ENCODE measurements around the gene OSBPL6.
"Not testable (repeated sequence)": the region's sequence is repeated elsewhere in the genome, so short reads cannot be mapped to it uniquely, and the experiment has no call there.

OSBPL6 gene

DNA sequence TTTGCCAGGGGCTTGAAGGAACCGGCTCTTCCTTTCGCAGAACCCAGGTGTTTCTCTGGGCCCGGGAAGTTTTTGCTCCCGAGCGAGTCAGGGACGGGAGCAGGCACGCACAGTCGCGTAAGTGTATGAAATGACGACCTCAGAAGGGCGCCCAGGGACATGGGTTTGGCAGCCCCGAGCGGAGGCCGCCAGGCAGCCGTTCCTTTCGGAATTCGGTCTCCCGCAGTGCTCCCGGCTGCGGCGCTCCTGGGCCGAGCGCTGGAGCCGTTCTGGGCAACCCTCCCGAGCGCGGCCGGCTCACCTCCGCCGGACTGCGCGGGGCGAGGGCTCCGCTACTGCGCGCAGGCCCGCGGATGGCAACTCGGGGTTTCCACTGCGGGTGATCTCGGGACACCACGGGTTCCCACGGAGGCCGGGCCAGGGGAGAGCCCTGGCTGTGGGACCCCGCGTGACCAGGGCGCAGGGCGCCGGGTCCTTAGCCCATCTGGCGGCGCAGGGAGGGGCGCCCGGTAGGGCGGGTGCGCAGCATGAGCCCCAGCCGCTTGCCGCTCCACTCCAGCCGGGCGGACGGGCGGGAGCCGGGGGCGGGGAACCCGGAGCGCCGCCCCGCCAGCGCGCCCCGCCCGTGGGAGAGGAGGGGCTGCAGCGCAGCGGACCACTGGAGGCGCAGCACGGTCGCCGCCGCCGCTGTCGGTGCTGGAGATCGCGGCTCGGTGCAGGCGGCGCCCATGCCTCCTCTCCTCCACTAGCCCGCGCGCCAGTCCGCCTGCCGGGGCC is at the start of gene OSBPL6:
TSS of gene OSBPL6 (plus strand) at position 690 of the 777 bp plus-strand sequence. CDS start 111,673 bp downstream, outside the sequence.
- DNase-seq (ENCODE audit: low spot score): peak; percentile 72
- FAIRE-seq: no peak

DNA sequence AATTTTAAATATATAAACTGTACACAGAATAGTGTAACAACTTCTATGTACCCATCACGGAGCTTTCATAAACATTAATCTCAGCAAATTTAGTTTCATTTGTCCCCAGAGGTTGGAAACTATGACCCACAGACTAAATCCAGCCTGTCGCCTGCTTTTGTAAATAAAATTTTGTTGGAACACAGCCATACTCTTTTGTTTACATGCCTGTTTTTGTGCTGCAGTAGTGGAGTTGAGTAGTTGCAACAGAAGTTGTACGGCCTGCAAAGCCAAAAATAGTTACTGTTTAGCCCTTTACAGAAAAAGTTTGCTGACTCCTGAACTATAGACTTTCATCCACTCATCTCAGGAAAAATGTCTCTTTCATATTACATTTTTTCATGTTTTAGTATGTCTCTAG is 42.3 kb upstream of the OSBPL6 start:
- no peak for DNase-seq (ENCODE audit: low spot score)

DNA sequence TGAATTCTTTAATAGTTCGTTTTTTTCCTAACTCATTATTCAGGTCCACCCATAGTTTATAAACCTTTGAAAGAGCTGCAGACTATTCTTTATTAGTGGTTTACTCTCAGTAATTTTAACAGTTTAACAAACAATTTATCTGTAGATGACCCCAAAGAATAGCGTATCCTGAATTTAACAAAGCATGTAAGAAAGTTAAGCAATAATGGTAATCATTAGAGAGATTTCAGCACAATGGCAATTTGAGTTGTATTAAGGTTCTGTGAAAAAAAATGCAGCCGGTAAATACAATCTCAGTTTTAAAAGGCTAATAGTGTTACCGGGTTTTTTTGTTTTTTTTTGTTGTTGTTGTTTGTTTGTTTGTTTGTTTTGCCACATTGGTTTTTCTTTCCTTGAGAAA is 41.8 kb upstream of the OSBPL6 start:
- no peak for DNase-seq (ENCODE audit: low spot score)
- FAIRE-seq: no peak

More for the DNA sequence above, 42.3 kb upstream of the OSBPL6 start:
- FAIRE-seq: no peak

DNA sequence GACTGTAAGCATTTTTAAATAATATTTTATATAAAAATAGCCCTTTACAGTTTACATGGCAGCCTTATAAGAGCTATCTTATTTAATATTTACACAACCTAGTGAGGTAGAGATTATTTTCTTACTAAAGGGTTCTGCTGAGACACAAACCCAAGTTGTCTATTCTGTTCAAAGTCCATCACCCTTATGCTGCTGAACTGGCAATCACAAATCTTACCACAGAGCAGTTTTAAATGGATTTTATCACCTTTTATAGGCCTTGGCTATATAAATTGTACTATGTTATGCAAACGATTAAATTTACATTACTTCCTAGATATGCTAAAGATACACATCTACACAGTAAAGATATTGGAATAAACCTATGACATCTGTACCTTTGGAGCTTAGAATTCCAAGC is 41.3 kb upstream of the OSBPL6 start:
- DNase-seq (ENCODE audit: low spot score) (no peak), FAIRE-seq (no peak)

DNA sequence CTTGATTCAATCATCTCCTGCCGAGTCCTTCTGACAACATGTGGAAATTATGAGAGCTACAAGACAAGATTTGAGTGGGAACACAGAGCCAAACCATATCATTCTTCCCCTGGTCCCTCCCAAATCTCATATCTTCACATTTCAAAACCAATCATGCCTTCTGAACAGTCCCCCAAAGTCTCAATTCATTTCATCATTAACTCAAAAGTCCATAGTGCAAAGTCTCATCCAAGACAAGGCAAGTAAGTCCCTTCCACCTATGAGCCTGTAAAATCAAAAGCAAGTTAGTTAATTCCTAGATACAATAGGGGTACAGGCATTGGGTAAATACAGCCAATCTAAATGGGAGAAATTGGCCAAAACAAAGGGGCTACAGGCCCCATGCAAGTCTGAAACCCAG is 40.4 kb upstream of the OSBPL6 start:
- DNase-seq (ENCODE audit: low spot score); FAIRE-seq: not testable (repeated sequence)

DNA sequence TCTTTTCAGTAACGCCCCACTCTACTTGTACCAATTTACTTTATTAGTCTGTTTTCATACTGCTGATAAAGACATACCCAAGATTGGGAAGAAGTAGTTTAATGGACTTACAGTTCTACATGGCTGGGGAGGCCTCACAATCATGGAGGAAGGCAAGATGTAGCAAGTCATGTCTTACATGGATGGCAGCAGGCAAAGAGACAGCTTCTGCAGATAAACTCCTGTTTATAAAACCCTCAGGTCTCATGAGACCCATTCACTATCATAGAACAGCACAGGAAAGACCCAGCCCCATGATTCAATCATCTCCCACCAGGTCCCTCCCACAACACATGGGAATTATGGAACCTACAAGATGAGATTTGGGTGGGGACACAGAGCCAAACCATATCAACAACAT is 38.8 kb upstream of the OSBPL6 start:
- FAIRE-seq: no peak
- no peak for DNase-seq (ENCODE audit: low spot score)

DNA sequence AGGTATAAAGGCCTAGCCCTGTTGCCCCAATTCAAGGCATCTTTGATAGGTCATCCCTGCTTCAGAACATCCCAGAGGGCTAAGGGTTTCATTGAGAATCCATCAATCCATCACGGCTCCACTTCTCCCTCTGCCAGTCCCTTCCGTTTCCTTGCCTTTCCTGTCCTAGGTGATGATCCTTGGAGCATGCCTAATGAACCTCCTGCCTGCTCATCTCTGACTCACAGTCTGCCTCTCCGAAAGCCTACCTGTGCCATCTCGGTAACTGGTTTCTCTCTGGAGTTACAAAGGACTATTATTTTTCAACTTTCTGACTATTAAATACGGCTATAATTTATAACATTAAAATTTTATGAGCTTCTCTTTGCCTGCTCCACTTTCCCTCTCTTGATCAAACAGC is 36.7 kb upstream of the OSBPL6 start:
- DNase-seq (ENCODE audit: low spot score) (no peak), FAIRE-seq (no peak)

DNA sequence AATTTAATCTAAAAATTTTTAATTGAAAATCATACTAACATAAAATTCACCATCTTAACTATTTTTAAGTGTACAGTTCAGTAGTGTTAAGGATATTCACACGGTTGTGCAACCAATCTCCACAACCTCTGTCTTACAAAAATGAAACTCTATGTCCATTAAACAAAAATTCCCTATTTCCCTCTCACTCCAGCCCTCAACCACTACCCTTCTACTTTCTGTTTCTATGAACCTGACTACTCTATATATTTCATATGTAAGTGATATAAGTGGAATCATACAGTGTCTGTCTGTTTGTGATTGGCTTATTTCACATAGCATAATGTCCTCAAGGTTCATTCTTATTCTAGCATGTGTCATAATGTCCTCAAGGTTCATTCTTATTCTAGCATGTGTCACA is 34.3 kb upstream of the OSBPL6 start:
- FAIRE-seq (peak; percentile 12), DNase-seq (ENCODE audit: low spot score) (no peak)

DNA sequence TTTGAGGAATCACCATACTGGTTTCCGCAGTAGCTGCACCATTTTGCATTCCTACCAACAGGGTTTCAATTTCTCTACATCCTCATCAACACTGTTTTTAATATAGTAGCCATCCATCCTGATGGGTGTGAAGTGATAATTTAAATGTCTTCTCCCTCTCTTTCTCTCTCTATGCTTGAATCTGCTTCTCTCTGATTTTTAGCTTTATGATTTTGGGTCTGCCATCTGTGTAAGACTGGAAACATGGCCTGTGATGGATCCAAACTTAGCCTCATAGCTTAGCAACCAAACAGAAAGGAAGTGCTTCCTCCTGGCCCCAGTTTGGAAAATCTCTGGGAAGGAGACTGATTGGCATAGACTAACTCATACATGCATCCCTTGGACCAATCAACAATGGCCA is 33.7 kb upstream of the OSBPL6 start:
- no peak for DNase-seq (ENCODE audit: low spot score)
- no peak for FAIRE-seq

DNA sequence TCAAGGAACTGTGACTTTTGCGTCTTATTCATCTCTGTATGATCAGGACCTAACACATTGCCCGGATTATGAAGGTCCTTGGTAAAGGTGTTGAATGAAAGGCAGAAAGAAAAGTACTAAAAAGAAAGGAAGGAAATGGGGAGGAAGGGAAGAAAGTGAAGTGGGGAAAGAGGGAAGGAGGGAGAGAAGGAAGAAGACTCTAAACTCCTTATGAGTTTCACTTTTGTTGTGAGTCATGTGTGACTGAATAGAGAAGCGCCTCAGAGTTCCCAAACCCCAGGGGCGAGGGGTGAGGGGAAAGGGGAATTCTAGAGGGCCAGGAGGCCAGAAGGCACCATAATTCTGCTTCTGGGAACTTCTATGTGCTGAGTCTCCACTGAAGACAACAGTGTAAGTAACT is 30.9 kb upstream of the OSBPL6 start:
- DNase-seq (ENCODE audit: low spot score) (no peak), FAIRE-seq (no peak)

DNA sequence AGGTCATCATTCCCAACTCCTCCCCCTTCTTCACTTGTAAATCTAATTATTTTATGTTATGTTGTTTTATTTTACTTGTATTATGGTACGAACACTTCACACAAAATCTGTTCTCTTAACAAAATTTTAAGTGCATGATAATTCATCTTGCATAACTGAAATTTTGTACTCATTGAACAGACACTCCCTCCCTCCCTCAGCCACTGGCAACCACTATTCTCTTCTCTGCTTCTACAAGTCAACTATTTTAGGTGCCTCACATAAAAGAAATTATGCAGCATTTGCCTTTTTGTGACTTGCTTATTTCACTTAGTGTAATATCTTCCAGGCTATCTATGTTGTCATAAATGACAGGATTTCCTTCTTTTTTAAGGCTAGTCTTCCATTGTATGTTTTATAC is 30.4 kb upstream of the OSBPL6 start:
- DNase-seq (ENCODE audit: low spot score): no peak
- no peak for FAIRE-seq

DNA sequence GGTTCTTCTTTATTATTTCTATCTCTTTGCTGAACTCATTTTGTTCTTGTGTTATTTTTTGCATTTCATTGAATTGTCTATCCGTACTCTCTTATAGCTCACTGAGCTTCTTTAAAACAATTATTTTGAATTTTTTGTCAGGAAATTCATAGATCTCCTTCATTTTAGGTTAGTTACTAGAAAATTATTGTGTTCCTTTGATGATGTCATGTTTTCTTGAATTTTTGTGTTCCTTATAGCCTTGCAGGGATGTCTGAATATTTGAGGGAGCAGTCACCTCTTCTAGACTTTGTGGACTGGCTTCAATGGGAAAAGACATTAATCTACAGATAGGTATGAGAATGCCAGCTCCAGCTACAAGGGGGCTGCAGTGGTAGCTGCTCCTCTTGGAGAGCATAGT is 20.7 kb upstream of the OSBPL6 start:
- no peak for FAIRE-seq
- DNase-seq (ENCODE audit: low spot score): no peak

DNA sequence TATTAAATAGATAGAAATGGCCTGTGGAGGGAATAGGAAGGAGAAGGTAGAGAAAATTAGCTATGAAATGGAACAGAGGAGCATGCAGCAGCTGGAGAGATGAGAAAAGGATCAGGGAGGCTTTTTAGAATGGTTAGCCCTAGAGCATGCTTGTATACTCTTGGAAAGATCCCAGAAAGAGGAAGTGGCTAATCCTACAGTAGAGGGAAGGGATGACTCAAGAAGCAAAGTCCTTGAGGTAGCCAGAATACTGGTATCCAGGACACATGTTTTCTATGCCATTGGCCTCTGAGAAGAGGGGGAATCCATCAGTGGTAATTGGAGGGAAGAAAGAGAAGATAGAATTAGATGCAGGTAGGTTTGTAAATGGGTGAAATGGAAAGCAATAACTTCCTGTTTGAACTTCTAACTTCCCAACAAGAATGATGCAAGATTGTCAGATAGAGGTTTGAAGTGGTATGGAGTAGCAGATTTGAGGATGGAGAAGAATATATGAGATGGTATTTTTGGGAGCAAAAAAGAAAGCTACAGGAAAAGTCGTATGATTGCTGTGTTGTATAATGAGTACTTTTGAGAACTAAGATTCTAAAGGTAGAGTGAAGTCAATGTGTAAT is 17.1 kb upstream of the OSBPL6 start:
- FAIRE-seq (no peak), DNase-seq (ENCODE audit: low spot score) (no peak)

DNA sequence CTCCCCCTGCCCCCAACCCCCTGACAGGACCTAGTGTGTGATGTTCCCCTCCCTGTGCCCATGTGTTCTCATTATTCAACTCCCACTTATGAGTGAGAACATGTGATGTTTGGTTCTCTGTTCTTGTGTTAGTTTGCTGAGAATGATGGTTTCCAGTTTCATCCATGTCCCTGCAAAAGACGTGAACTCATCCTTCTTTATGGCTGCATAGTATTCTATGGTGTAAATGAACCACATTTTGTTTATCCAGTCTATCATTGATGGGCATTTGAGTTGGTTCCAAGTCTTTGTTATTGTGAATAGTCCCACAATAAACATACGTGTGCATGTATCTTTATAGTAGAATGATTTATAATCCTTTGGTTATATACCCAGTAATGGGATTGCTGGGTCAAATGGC is 13.7 kb upstream of the OSBPL6 start:
- FAIRE-seq; DNase-seq (ENCODE audit: low spot score): not testable (repeated sequence)

DNA sequence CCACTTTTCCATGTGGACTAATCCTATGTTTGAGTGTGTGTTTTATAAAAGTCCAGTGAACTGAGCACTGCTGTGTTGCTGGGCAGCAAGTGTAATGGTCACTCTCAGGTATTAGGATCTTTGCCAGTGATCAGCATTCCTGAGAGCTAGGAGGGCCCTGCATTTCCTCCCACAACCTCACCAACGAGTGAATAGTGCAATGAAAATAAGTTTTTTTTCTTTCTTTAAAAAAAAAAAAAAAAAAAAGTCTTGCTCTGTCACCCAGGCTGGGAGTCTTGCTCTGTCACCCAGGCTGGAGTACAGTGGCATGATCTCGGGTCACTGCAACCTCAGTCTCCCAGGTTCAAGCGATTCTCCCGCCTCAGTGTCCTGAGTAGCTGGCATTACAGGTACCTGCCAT is 6.5 kb upstream of the OSBPL6 start:
- FAIRE-seq (no peak), DNase-seq (ENCODE audit: low spot score) (no peak)

DNA sequence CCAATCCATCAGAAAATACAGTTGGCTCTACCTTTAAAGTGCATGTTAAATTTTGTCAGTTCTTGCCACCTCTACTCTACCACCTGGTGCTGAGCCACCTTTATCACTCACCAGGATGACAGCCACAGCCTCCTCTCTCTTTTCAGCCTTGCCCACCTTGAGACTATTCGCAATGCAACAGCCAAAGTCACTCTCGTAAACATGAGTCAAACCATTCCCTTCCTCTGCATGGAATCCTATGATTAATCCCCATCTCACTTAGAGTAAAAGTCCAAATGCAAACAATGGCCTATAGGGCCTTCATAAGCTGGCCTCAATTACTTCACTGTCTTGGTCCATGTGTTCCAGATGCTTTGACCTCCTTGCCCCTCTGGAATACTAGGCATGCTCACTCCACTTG is 5.8 kb upstream of the OSBPL6 start:
- no peak for FAIRE-seq
- no peak for DNase-seq (ENCODE audit: low spot score)

DNA sequence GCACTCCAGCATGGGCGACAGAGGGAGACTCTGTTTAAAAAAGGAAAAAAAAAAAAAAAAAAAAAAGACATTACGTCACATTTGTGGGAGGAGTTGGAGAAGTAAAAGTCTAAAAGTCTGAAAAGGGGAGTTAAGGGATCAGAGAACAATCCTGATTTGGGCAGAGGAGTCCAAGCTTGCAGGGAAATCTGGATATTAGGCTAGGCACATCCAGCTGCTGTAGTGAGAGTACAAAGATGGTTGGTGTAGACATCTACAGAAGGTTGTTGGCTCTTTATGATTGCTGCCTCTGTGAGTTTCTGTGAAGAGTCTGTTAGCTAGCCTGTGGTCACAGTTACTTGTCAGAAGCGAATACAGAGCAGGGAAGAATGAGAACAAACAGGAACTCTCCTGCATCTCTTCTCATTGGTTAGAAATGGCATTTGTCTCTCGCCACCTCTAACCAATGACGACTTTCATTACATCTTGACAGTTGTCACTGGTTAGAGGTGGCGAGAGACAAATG is 3.3 kb upstream of the OSBPL6 start:
- DNase-seq (ENCODE audit: low spot score): no peak
- FAIRE-seq: no peak

DNA sequence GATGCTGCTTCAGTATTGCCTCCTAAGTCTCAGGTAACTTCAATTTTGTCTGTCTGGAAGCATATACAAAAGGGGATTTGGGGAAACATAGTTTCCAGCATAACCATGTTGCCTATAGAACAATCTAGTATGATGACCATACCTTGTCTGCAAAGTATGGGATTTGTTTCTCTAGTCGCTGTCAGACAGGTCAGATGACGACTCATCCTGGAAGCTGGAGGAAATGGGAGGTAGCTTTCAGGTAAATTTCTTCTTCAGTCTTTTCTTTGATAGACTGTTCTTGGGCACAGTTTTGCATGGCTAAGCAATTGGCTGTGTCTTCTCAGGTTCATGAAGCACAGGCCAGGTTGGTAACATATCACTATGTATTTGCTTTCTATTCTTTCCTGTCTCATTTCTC is 2.8 kb upstream of the OSBPL6 start:
- DNase-seq (ENCODE audit: low spot score): no peak
- FAIRE-seq: no peak

DNA sequence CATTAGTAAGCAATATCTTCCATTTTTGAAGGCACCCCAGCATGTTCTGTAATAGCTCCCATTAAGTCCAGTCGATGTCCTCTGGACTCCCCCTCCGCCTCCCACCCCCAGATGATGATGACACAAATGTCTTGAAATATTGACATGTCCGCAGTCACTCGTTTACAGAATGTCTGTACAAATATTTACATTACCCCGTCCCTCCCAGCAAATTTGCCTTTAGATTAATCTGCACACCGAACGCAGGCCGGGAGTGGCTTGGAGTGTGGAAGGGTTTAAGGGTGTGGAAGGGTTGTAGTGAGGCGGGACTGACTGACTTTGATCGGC is 853 bp upstream of the OSBPL6 start:
- no peak for DNase-seq (ENCODE audit: low spot score)

DNA sequence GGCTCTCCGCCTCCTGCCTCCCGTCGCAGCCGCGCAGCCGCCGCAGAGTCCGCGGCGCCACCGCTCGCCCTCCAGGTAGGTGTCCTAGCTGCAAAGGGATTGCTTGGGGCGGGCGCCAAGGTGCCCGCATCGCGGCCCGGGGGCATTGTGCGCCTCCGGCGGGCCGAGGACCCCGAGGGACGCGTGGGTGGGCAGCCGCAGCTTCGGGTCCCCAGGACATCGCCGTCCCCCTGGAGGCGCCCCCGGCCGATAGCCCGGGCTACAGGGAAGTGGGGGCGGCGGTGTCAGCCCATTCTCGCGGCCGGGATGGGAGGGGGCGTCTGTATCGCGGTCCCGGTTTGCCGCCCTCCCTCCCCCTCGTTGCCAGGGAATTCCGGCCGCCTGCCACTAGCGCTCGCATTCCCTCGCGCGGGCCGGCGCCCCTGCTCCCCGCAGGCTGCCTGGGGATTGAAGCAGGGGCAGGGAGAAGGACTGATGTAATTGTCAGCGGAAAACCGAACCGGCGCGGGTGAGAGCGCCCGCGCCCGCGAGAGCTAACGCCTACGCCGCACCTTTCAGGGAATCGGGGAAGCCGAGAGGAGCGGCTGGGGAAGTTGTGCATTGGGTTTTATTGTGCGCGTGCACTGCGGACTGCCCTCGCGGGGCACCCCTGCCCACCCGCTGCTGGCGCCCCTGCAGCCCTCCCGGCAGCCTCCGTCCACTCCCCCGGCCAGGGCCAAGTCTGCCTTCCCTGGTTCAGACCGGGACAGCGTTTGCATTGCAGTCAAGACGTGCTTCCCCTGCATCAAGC is 483 bp downstream of the OSBPL6 start:
- FAIRE-seq: no peak

More for the DNA sequence above, 853 bp upstream of the OSBPL6 start:
- no peak for FAIRE-seq

DNA sequence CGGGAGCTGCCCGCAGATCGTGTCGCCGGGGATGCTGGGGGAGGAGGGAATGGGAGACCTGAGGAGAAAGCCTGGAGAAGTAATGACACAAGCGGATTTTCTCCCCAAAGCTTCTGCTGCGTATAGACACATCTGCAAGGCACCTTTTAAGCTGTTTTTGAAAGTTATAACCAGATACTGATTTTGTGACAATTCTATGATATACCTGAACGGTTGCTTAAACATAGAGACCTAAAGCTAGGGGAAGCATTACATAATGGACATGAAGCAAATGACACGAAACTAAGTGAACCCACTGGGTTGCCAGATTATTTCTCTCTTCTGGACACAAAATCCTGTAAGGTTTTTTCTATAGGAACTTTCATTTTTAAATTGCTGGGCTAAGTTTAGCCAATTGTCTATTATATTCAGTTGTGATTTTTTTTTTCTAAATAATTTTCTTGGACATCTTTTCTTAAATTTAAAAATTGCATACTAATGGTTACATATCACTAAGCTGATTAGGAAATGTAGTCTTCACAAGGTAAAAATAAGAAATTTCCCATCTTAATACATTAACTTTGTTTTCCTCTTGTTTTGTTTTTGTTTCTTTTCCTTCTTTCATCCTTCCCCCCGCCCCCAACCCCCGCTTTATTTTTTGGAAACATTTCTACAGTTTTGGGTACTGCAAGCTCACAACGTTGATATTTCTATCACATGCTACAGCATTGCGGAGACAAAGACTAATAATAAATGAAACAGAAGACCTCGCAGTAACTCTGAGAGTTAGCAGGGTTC is 1.3 kb downstream of the OSBPL6 start:
- DNase-seq (ENCODE audit: low spot score) (no peak), FAIRE-seq (no peak)

More for the DNA sequence above, 483 bp downstream of the OSBPL6 start:
- DNase-seq (ENCODE audit: low spot score): peak; percentile 52

Data from RCC 7860 (cell line).